GM12878 (cell line): Measurements from ENCODE around the gene NHSL1. TPM values are rescaled to one million over a fixed set of nuclear protein-coding genes. Genes with fewer than 3 reads are reported as not detected.

Experiments used
- ATAC-seq: fragments of 200-7000 bp; cut with Tn5 transposase; 3 replicates; pipeline ENCODE4 v1.9.1; 2020; ENCODE audit warnings: mild to moderate bottlenecking, moderate library complexity
- BruUV-seq: library from RNA; stranded (reverse); fragments of 400-500 nt; replicated peaks from 2 replicates; lab custom pipeline; 2021; lab: Mats Ljungman, UMichigan
- CTCF ChIA-PET: fragments of 300-600 bp; sonication (Branson Sonifier 250); formaldehyde crosslinking; extraction: SDS; loops from one replicate; lab custom pipeline; 2021; ENCODE audit warnings: inconsistent platforms; lab: Yijun Ruan, JAX
- POLR2A ChIA-PET: fragments of 350-600 bp; formaldehyde crosslinking; extraction: SDS; loops from one replicate; lab custom pipeline; 2021; ENCODE audit warnings: inconsistent platforms; lab: Charles Lee
- RAD21 ChIA-PET: fragments of 300-600 bp; sonication (Branson Sonifier 250); formaldehyde crosslinking; loops from one replicate; lab custom pipeline; 2023; ENCODE audit warnings: antibody characterized with exemption; ENCODE audit not compliant: unreplicated experiment; lab: Charles Lee
- SMC1A ChIA-PET: fragments of 300-600 bp; sonication (Branson Sonifier 250); formaldehyde crosslinking; loops from one replicate; lab custom pipeline; 2023; ENCODE audit not compliant: unreplicated experiment, uncharacterized antibody; lab: Charles Lee
- DNase-seq: peaks from one replicate; pipeline ENCODE4 v3.0.0-alpha.2; 2011; ENCODE audit warnings: low read depth, low spot score
- FAIRE-seq: peaks from 3 replicates; lab custom pipeline; 2011; peaks lifted over from hg19 to GRCh38; lab: Jason Lieb, UNC
- H2AFZ ChIP-seq: 2 replicates; pipeline ENCODE4 v1.6.0; 2011; ENCODE audit warnings: low read depth, low read length, control low read depth; ENCODE audit not compliant: control insufficient read depth
- H3K27ac ChIP-seq: 2 replicates; pipeline ENCODE4 v1.5.1; 2011; ENCODE audit warnings: control low read depth; ENCODE audit not compliant: control insufficient read depth, insufficient read depth
- H3K27me3 ChIP-seq, 2 experiments: replicated peaks in 1 of 2; 2 replicates each; pipeline versions ENCODE4 v1.6.0 to v1.6.1; 2011; ENCODE audit warnings: low read length in 1 of 2; ENCODE audit not compliant: control insufficient read depth in 2 of 2, insufficient read depth in 2 of 2
- H3K36me3 ChIP-seq, 2 experiments: 2 replicates each; pipeline ENCODE4 v1.5.1; 2011; ENCODE audit warnings: low read length in 1 of 2; ENCODE audit not compliant: control insufficient read depth in 2 of 2, insufficient read depth in 2 of 2
- H3K4me1 ChIP-seq: 2 replicates; pipeline ENCODE4 v1.6.1; 2011; ENCODE audit warnings: mild to moderate bottlenecking, low read length, moderate library complexity, mixed read lengths; ENCODE audit not compliant: control insufficient read depth, insufficient read depth
- H3K4me2 ChIP-seq: 2 replicates; pipeline ENCODE4 v1.6.0; 2011; ENCODE audit warnings: control low read depth; ENCODE audit not compliant: control insufficient read depth, insufficient read depth
- H3K4me3 ChIP-seq: fragments of 200-600 bp; sonication (generic); 2 replicates; pipeline ENCODE4 v1.5.1; 2016
- H3K79me2 ChIP-seq: 2 replicates; pipeline ENCODE4 v1.6.0; 2011; ENCODE audit warnings: low read length; ENCODE audit not compliant: control insufficient read depth, insufficient read depth
- H3K9ac ChIP-seq: 2 replicates; pipeline ENCODE4 v1.8.0; 2011; ENCODE audit warnings: low read length, control low read depth, mixed read lengths; ENCODE audit not compliant: control insufficient read depth, insufficient read depth
- H3K9me3 ChIP-seq: replicated peaks from 3 replicates; pipeline ENCODE4 v1.5.1; 2011; ENCODE audit warnings: mild to moderate bottlenecking, low read length; ENCODE audit not compliant: control insufficient read depth, insufficient read depth
- H4K20me1 ChIP-seq: 2 replicates; pipeline ENCODE4 v1.6.0; 2011; ENCODE audit not compliant: control insufficient read depth, insufficient read depth
- BCL11A ChIP-seq: IDR thresholded peaks from 2 replicates; pipeline ENCODE4 v1.6.1; 2011; ENCODE audit warnings: low read depth, low read length
- DPF2 ChIP-seq: fragments of 450-650 bp; IDR thresholded peaks from 2 replicates; pipeline ENCODE4 v1.6.1; 2017; ENCODE audit warnings: mild to moderate bottlenecking
- E4F1 ChIP-seq: fragments of 450-650 bp; IDR thresholded peaks from 2 replicates; pipeline ENCODE4 v1.6.1; 2018; ENCODE audit warnings: borderline replicate concordance, mild to moderate bottlenecking; ENCODE audit not compliant: partially characterized antibody
- EP300 ChIP-seq, 2 experiments: fragments of 150-350 bp in 1 of 2; IDR thresholded peaks; 2 replicates each; pipeline ENCODE4 v1.6.1; 2011 to 2012; ENCODE audit warnings: low read depth in 2 of 2, low read length in 2 of 2, borderline replicate concordance in 1 of 2, improper control_type of control experiment in 1 of 2, inconsistent platforms in 1 of 2; ENCODE audit not compliant: control insufficient read depth in 1 of 2
- HCFC1 ChIP-seq: fragments of 150-350 bp; IDR thresholded peaks from 2 replicates; pipeline ENCODE4 v1.6.1; 2014; ENCODE audit warnings: low read length
- MYC ChIP-seq: IDR thresholded peaks from 2 replicates; pipeline ENCODE4 v1.6.1; 2011; ENCODE audit warnings: mild to moderate bottlenecking, low read length, moderate library complexity, inconsistent platforms; ENCODE audit not compliant: insufficient read depth, insufficient replicate concordance, insufficient read length, severe bottlenecking
- NBN ChIP-seq: fragments of 450-650 bp; IDR thresholded peaks from 2 replicates; pipeline ENCODE4 v1.6.1; 2016
- PML ChIP-seq: IDR thresholded peaks from 2 replicates; pipeline ENCODE4 v1.6.1; 2012; ENCODE audit warnings: low read length, inconsistent platforms
- STAT3 ChIP-seq: IDR thresholded peaks from 2 replicates; pipeline ENCODE4 v1.6.1; 2011; ENCODE audit warnings: low read depth, low read length, improper control_type of control experiment
- TARDBP ChIP-seq: IDR thresholded peaks from 2 replicates; pipeline ENCODE4 v1.6.1; 2016; ENCODE audit warnings: borderline replicate concordance
- WGBS: methylation state at CpG from one replicate; pipeline ENCODE4 v1.1.6; 2016; ENCODE audit warnings: low lambda C conversion rate; ENCODE audit not compliant: insufficient replicate concordance, insufficient coverage; ENCODE audit errors: missing lambda C conversion rate; 5-methylcytosine and 5-hydroxymethylcytosine counted together
- in situ Hi-C: fragments of 300-500 bp; cut with MboI; formaldehyde crosslinking; loops from 9 replicates; pipeline ENCODE4 v1.14.3; 2018; ENCODE audit warnings: mixed read lengths
- intact Hi-C: fragments of 100-400 bp; cut with micrococcal nuclease; formaldehyde crosslinking; loops from one replicate; pipeline ENCODE4 v1.14.2; 2022; ENCODE audit not compliant: unreplicated experiment
- polyA plus RNA-seq, 11 experiments: library from polyadenylated mRNA; depleted of rRNA in 4 of 11; unstranded in 6 of 11; stranded (reverse) in 5 of 11; fragments of >200 nt; fragmentation: Nextera tagmentation in 4 of 11; fragmentation: Illumina TruSeq in 1 of 11; extraction: Ambion mirVana in 4 of 11; extraction: Trizol in 1 of 11; gene quantifications; 1 replicate in 1 of 11; 2 replicates in 10 of 11; pipeline versions ENCODE4 v1.2.1 to v1.2.3, GENCODE V29; 2011 to 2016; ENCODE audit warnings: inconsistent platforms in 2 of 11, missing spikeins in 2 of 11, low read depth in 1 of 11
- total RNA-seq, 4 experiments: library from RNA; depleted of rRNA in 3 of 4; stranded (reverse); fragments of >200 nt in 3 of 4; fragmentation: Illumina TruSeq in 1 of 4; extraction: Trizol in 1 of 4; gene quantifications; 2 replicates each; pipeline versions ENCODE4 v1.2.1 to v1.2.3, GENCODE V29; 2013 to 2021
- TF ChIP-seq, protein P1 (sequence below): IDR thresholded peaks from 2 replicates; pipeline ENCODE4 v1.6.1; 2011; ENCODE audit warnings: borderline replicate concordance, low read depth, mild to moderate bottlenecking, moderate library complexity, low read length; ENCODE audit not compliant: insufficient read depth, poor library complexity, severe bottlenecking

NHSL1 gene
- total and polyA plus RNA-seq, 10 of the 15 experiments (the other 5 are each of a cell fraction or from before 2014, with no cell fraction given) = 0.26 to 14.1 (median 0.90) TPM

GRCh38 chr6:138404666-138405337, 94.5 kb downstream of the NHSL1 start:
- H3K27ac ChIP-seq = peak overlapping the region; percentile 55; the same call in 1 of the 2 replicates
- intact Hi-C loops = loop anchor here (1.0 to 5.0 kb wide), 2 partner anchors 118 to 289 kb away; no protein-coding TSS in a partner anchor
- peak overlapping the region; percentile 97 for H3K4me2 ChIP-seq
- ChIA-PET SMC1A (interaction anchor here (0.5 to 4.4 kb wide), 8 partner anchors 16 to 289 kb away, joined by 3 to 34 read pairs (median 4); no protein-coding TSS in a partner anchor), CTCF (interaction anchor here (0.6 to 4.2 kb wide), 14 partner anchors 23 to 403 kb away, joined by 3 to 32 read pairs (median 4); no protein-coding TSS in a partner anchor), RAD21 (interaction anchor here (0.8 to 4.4 kb wide), 11 partner anchors 26 to 368 kb away, joined by 3 to 26 read pairs (median 3); partner anchors contain the start of genes CCDC28A and NHSL1), POLR2A (interaction anchor here (0.6 to 1.0 kb wide), 4 partner anchors 44 to 611 kb away, joined by 3 to 8 read pairs (median 3); no protein-coding TSS in a partner anchor)
- peaks cover 3% of the 10 kb centered on the region; the same call in 1 of the 2 replicates for H3K4me1 ChIP-seq
- H4K20me1 ChIP-seq = no peaks in the 10 kb centered on the region
- peak overlapping the region; percentile 69 for H3K9ac ChIP-seq
- DNase-seq (no peak), FAIRE-seq (no peak), ATAC-seq (peak; percentile 27)
- 8% methylated on average over 35 of the region's 35 CpGs for WGBS
- no peaks in the 10 kb centered on the region for H3K79me2 ChIP-seq
- H3K27me3 ChIP-seq = no peaks in the 10 kb centered on the region
- H3K4me3 ChIP-seq = peak overlapping the region; percentile 87
- H2AFZ ChIP-seq = peak overlapping the region; percentile 96
- peaks cover 1 to 3% of the 10 kb centered on the region in 2 experiments; a peak in 2 of 4 replicates for H3K36me3 ChIP-seq
- TSS peak; percentile 65 for BruUV-seq
- no peaks in the 10 kb centered on the region for H3K9me3 ChIP-seq
- no peak for TF ChIP-seq BCL11A
- TF ChIP-seq PML = no peak
- no peak for TF ChIP-seq NBN
- no peak for TF ChIP-seq STAT3
- TF ChIP-seq DPF2 = no peak
- no peak for TF ChIP-seq EP300 (IDR thresholded peaks at IDR 0.05; ENCODE audit: borderline replicate concordance in 1 of 2, control insufficient read depth in 1 of 2, low read depth in 2 of 2, low read length in 2 of 2)
- TF ChIP-seq HCFC1 = no peak
- no peak for TF ChIP-seq E4F1
- TF ChIP-seq, protein P1, sequence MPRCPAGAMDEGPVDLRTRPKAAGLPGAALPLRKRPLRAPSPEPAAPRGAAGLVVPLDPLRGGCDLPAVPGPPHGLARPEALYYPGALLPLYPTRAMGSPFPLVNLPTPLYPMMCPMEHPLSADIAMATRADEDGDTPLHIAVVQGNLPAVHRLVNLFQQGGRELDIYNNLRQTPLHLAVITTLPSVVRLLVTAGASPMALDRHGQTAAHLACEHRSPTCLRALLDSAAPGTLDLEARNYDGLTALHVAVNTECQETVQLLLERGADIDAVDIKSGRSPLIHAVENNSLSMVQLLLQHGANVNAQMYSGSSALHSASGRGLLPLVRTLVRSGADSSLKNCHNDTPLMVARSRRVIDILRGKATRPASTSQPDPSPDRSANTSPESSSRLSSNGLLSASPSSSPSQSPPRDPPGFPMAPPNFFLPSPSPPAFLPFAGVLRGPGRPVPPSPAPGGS = no peak
- TF ChIP-seq MYC = no peak
- no peak for TF ChIP-seq TARDBP
- in situ Hi-C loops = no loop called here
